Ovary (tissue), 9 donors: ENCODE measurements around the gene BBS5. TPM values are rescaled to one million over a fixed set of nuclear protein-coding genes. Genes with fewer than 3 reads are reported as not detected.

Experiments used
- DNase-seq, 5 donors: peaks; one replicate each; pipeline ENCODE4 v3.0.0-alpha.2; 2019 to 2020
- H3K27ac ChIP-seq, 2 donors: fragments of 200-600 bp; one replicate each; pipeline versions ENCODE4 v1.5.1 to v1.8.0; 2019 to 2022
- H3K27me3 ChIP-seq: fragments of 200-600 bp; one replicate; pipeline ENCODE4 v1.8.0; 2022
- H3K36me3 ChIP-seq: fragments of 200-600 bp; sonication (generic); one replicate; pipeline ENCODE4 v1.5.1; 2019
- H3K4me1 ChIP-seq: one replicate; pipeline ENCODE4 v1.8.1; 2013; ENCODE audit warnings: mild to moderate bottlenecking, moderate library complexity; ENCODE audit not compliant: insufficient read depth
- H3K4me3 ChIP-seq: fragments of 200-600 bp; sonication (generic); one replicate; pipeline ENCODE4 v1.5.1; 2017
- H3K9me3 ChIP-seq, 2 donors: fragments of 200-600 bp in 1 of 2; sonication (generic) in 1 of 2; one replicate each; pipeline versions ENCODE4 v1.5.1 to v1.8.1; 2013 to 2019; ENCODE audit warnings: mild to moderate bottlenecking in 1 of 2, moderate library complexity in 1 of 2
- CTCF ChIP-seq, 3 donors: fragments of 450-650 bp in 2 of 3; fragments of 200-600 bp in 1 of 3; IDR thresholded peaks; one replicate each; pipeline versions ENCODE4 v1.5.1 to v1.8.0; 2016 to 2022; ENCODE audit warnings: antibody characterized with exemption in 3 of 3, mild to moderate bottlenecking in 1 of 3
- EP300 ChIP-seq: sonication (generic); formaldehyde crosslinking; IDR thresholded peaks from one replicate; pipeline ENCODE4 v1.6.1; 2017; ENCODE audit warnings: antibody characterized with exemption
- POLR2A ChIP-seq: fragments of 450-650 bp; IDR thresholded peaks from one replicate; pipeline ENCODE4 v1.6.1; 2017; ENCODE audit warnings: antibody characterized with exemption, mild to moderate bottlenecking, moderate library complexity
- WGBS, 3 donors: extraction: QIAGEN DNeasy Blood & Tissue Kit in 1 of 3; methylation state at CpG; one replicate each; pipeline versions ENCODE4 v1.1.5 to v1.1.7; 2013 to 2017; 5-methylcytosine and 5-hydroxymethylcytosine counted together
- intact Hi-C, 4 donors: fragments of 100-400 bp; cut with DNase I; formaldehyde crosslinking; loops; one replicate each; pipeline versions ENCODE4 v1.11.0 to v1.15.1; 2022 to 2023
- polyA plus RNA-seq, 2 donors: library from polyadenylated mRNA; stranded (reverse); fragments of 200-250 nt in 1 of 2; fragments of 350-450 nt in 1 of 2; fragmentation: Illumina TruSeq in 1 of 2; extraction: RNeasy Lipid Tissue Mini Kit (QIAGEN cat#74804) in 1 of 2; gene quantifications; one replicate each; pipeline ENCODE4 v1.2.3, GENCODE V29; 2013 to 2014
- total RNA-seq, 7 donors: library from RNA; depleted of rRNA in 2 of 7; stranded (reverse); fragments of >200 nt in 2 of 7; fragmentation: NEBNext Ultra II Directional in 3 of 7; extraction: Animal tissue kit (Norgen Biotek cat#: 25700) in 3 of 7; gene quantifications; one replicate each; pipeline versions ENCODE4 v1.1.0 to v1.2.4, GENCODE V29; 2016 to 2023
- donor health status: DM: no; HTN: no; CAD: no; lungs with moderate emphysema.
- donor health status: DM: no; HTN: no; CAD: no.
- donor health status: Bipolar disorder and iron deficiency.
- donor health status: DM: yes; HTN: yes; CAD: no.
- donor health status: DM: no; HTN: no; CAD: no.
- donor health status: DM: yes; HTN: yes; CAD: no.

BBS5 gene
- total and polyA plus RNA-seq, 9 donors, result 7.4 to 17.2 (median 11.8) TPM

DNA sequence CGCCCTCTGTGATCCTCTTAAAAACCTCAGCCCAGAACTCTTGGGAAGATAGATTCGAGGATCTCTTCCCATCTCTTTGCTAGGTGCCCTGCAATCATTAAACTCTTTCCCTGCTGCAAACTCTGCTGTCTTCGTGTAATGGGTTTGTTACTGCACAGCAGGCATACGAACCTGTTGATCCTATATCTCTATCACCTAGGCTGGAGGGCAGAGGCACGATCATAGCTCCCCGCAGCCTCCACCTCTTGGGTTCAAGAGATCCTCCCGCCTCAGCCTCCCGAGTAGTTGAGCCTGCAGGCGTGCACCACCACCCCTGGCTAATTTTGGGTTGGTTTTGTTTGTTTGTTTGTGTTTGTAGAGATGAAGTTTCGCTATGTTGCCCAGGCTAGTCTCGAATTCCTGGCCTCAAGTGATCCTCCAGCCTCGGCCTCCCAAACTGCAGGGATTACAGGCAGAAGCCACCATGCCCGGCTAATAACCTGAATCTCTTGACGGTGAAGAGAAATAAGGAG is 493 bp upstream of the BBS5 start:
- no peaks in the 10 kb centered on the region for H3K9me3 ChIP-seq
- no peaks in the 10 kb centered on the region for H3K36me3 ChIP-seq
- no peaks in the 10 kb centered on the region for H3K4me1 ChIP-seq
- intact Hi-C loops, result no loop called here
- WGBS, 3 donors, result 57 to 72% (median 65%) methylated on average over 14 of the region's 14 CpGs
- peak overlapping the region; percentile 46 to 72 for H3K27ac ChIP-seq
- TF ChIP-seq POLR2A (no peak), CTCF (IDR thresholded peaks at IDR 0.05) (no peak), EP300 (no peak)
- DNase-seq, result no peak
- peak overlapping the region; percentile 82 for H3K4me3 ChIP-seq
- H3K27me3 ChIP-seq, result no peaks in the 10 kb centered on the region

GRCh38 chr2:169480079-169480465 is 778 bp downstream of the BBS5 start:
- TF ChIP-seq CTCF (IDR thresholded peaks at IDR 0.05) (no peak), POLR2A (no peak), EP300 (no peak)
- peak overlapping the region; percentile 46 to 72 for H3K27ac ChIP-seq
- intact Hi-C loops, result no loop called here
- H3K27me3 ChIP-seq, result no peaks in the 10 kb centered on the region
- DNase-seq, result no peak
- H3K4me3 ChIP-seq, result peak overlapping the region; percentile 82
- H3K9me3 ChIP-seq, result no peaks in the 10 kb centered on the region
- H3K36me3 ChIP-seq, result no peaks in the 10 kb centered on the region
- no peaks in the 10 kb centered on the region for H3K4me1 ChIP-seq
- WGBS, 3 donors, result 2 to 5% (median 3%) methylated on average over 9 of the region's 9 CpGs

- 92 to 97% (median 95%) methylated on average over 1 of the region's 1 CpG for WGBS, 3 donors
- H3K36me3 ChIP-seq, result no peaks in the 10 kb centered on the region
- DNase-seq, result no peak
- TF ChIP-seq POLR2A (no peak), EP300 (no peak), CTCF (IDR thresholded peaks at IDR 0.05) (no peak)
- no peaks in the 10 kb centered on the region for H3K27me3 ChIP-seq
- intact Hi-C loops, result no loop called here
- H3K4me1 ChIP-seq, result no peaks in the 10 kb centered on the region
- H3K9me3 ChIP-seq, result no peaks in the 10 kb centered on the region
- no peak overlapping the region for H3K4me3 ChIP-seq
- no peak overlapping the region for H3K27ac ChIP-seq
Measured at GRCh38 chr2:169485650-169486138, 6.4 kb downstream of the BBS5 start.

DNA sequence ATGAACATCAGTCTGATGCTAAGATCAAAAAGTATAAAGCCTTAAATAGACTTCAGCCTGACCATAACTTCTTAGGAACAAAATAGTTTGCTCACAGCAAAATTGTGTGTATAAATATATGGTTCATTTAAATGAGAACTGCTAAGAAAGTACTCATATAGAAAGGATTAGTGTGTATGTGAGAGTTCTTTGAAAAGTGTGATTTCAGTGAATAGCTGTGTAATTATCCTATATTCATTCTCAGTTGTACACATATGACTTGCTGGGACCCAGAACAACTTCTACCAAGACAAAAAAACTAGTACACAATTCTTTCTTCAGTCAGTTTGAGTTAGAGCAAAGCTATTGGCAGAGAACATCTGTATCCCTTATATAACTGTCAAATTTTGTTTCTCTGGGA is 7.2 kb downstream of the BBS5 start:
- H3K9me3 ChIP-seq, result no peaks in the 10 kb centered on the region
- no peaks in the 10 kb centered on the region for H3K4me1 ChIP-seq
- H3K27ac ChIP-seq, result no peak overlapping the region
- H3K27me3 ChIP-seq, result no peaks in the 10 kb centered on the region
- intact Hi-C loops, result no loop called here
- H3K4me3 ChIP-seq, result no peak overlapping the region
- no peak for DNase-seq
- no peaks in the 10 kb centered on the region for H3K36me3 ChIP-seq
- TF ChIP-seq POLR2A, result no peak
- TF ChIP-seq CTCF (IDR thresholded peaks at IDR 0.05), result no peak
- TF ChIP-seq EP300, result no peak
